Smooth muscle cell (in vitro differentiated cells): ENCODE results near the gene LRRC42. TPM values are rescaled to one million over a fixed set of nuclear protein-coding genes. Genes with fewer than 3 reads are reported as not detected.

Experiments
- DNase-seq: peaks from one replicate; lab custom pipeline; 2025; ENCODE audit not compliant: unreplicated experiment; lab: John Stamatoyannopoulos, UW
- H2AFZ ChIP-seq: fragments of 200-600 bp; sonication (generic); 2 replicates; pipeline ENCODE4 v1.6.0; 2016; ENCODE audit warnings: antibody characterized with exemption, low read depth, mild to moderate bottlenecking
- H3F3A ChIP-seq: fragments of 200-600 bp; sonication (generic); 2 replicates; pipeline ENCODE4 v1.6.0; 2017; ENCODE audit warnings: antibody characterized with exemption, low read depth
- H3K27ac ChIP-seq: fragments of 200-600 bp; sonication (generic); 2 replicates; pipeline ENCODE4 v1.5.1; 2016; ENCODE audit warnings: low read depth, mild to moderate bottlenecking
- H3K27me3 ChIP-seq: fragments of 200-600 bp; sonication (generic); 2 replicates; pipeline ENCODE4 v1.6.1; 2016; ENCODE audit warnings: low read depth, mild to moderate bottlenecking
- H3K36me3 ChIP-seq: fragments of 200-600 bp; sonication (generic); 2 replicates; pipeline ENCODE4 v1.5.1; 2016; ENCODE audit warnings: low read depth
- H3K4me1 ChIP-seq: fragments of 200-600 bp; sonication (generic); 2 replicates; pipeline ENCODE4 v1.5.1; 2016; ENCODE audit warnings: low read depth
- H3K4me2 ChIP-seq: fragments of 200-600 bp; sonication (generic); 2 replicates; pipeline ENCODE4 v1.6.0; 2016; ENCODE audit warnings: mild to moderate bottlenecking
- H3K4me3 ChIP-seq: fragments of 200-600 bp; sonication (generic); 2 replicates; pipeline ENCODE4 v1.5.1; 2016; ENCODE audit warnings: mild to moderate bottlenecking
- H3K79me2 ChIP-seq: fragments of 200-600 bp; sonication (generic); 2 replicates; pipeline ENCODE4 v1.6.0; 2016; ENCODE audit warnings: low read depth, mild to moderate bottlenecking
- H3K9ac ChIP-seq: fragments of 200-600 bp; sonication (generic); 2 replicates; pipeline ENCODE4 v1.6.0; 2016; ENCODE audit warnings: low read depth
- H3K9me3 ChIP-seq: fragments of 200-600 bp; sonication (generic); replicated peaks from 2 replicates; pipeline ENCODE4 v1.5.1; 2016; ENCODE audit warnings: low read depth
- H4K20me1 ChIP-seq: fragments of 200-600 bp; sonication (generic); 2 replicates; pipeline ENCODE4 v1.6.0; 2016; ENCODE audit warnings: low read depth
- WGBS: methylation state at CpG from one replicate; pipeline ENCODE4 v1.1.7; 2016; ENCODE audit warnings: low lambda C conversion rate; 5-methylcytosine and 5-hydroxymethylcytosine counted together
- polyA plus RNA-seq: library from polyadenylated mRNA; unstranded; fragments of >200 nt; fragmentation: Nextera tagmentation; extraction: Ambion mirVana; gene quantifications from 2 replicates; pipeline ENCODE4 v1.2.1, GENCODE V29; 2016
- total RNA-seq: library from RNA; depleted of rRNA; stranded (reverse); fragments of >200 nt; gene quantifications from 2 replicates; pipeline ENCODE4 v1.2.3, GENCODE V29; 2014
- TF ChIP-seq, protein P1 (sequence below): fragments of 200-600 bp; sonication (generic); IDR thresholded peaks from 2 replicates; pipeline ENCODE4 v1.5.1; 2017; ENCODE audit warnings: borderline replicate concordance, mild to moderate bottlenecking, antibody characterized with exemption; ENCODE audit not compliant: insufficient read depth, poor library complexity, severe bottlenecking

LRRC42 gene
- total and polyA plus RNA-seq, 2 experiments from 2014 or later: 36.5 to 37.0 TPM

DNA sequence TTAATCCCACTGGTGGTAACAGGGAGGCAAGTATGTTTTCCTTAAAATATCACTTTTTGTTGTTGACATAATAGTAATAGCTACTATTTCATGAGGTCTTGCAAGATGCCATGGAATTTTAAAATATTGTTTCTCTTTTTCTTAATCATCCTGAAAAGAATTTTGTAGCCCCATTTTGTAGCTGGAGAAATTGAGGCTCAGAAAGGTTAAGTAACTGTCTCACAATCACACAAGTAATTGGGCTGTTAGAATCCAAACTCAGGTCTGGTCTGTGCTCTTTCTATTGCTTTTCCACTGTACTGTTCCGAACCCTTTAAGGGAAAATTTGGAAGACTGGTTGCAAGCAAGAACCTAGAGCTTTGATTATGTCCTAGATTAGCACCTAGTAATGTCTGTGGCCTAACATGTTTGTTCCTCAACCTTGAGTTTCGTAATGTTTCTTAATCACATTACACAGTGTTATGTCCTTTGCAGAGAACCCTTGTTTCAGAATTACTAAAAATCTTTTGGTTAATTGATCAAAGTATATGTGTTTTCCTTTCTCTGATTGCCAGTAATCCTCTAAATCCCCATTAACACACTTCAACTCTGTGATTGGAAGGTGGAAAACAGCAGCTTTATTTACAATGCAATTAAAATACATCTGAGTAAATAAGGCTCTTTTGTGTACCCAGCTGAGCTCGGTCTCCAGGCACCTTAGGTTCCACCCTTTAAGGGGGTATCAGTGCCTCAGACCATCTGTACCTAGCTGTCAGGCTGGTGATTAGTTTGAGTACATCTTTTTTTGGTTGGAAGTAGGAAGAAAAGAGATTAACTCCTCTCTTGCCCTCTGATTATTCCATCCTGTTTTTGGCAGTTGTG lies 10.4 kb downstream of the LRRC42 start:
- peaks cover 16% of the 10 kb centered on the region for H3K4me1 ChIP-seq
- H3K27me3 ChIP-seq: no peaks in the 10 kb centered on the region
- no peak overlapping the region for H2AFZ ChIP-seq
- peaks cover 14% of the 10 kb centered on the region for H3K36me3 ChIP-seq
- no peak for DNase-seq
- 54% methylated on average over 3 of the region's 3 CpGs for WGBS
- no peak overlapping the region for H3K4me3 ChIP-seq
- peaks cover 4% of the 10 kb centered on the region for H3F3A ChIP-seq
- peak overlapping the region; percentile 92 for H3K27ac ChIP-seq
- peak overlapping the region; percentile 70 for H3K9ac ChIP-seq
- H3K79me2 ChIP-seq: peaks cover 17% of the 10 kb centered on the region
- TF ChIP-seq, protein P1, sequence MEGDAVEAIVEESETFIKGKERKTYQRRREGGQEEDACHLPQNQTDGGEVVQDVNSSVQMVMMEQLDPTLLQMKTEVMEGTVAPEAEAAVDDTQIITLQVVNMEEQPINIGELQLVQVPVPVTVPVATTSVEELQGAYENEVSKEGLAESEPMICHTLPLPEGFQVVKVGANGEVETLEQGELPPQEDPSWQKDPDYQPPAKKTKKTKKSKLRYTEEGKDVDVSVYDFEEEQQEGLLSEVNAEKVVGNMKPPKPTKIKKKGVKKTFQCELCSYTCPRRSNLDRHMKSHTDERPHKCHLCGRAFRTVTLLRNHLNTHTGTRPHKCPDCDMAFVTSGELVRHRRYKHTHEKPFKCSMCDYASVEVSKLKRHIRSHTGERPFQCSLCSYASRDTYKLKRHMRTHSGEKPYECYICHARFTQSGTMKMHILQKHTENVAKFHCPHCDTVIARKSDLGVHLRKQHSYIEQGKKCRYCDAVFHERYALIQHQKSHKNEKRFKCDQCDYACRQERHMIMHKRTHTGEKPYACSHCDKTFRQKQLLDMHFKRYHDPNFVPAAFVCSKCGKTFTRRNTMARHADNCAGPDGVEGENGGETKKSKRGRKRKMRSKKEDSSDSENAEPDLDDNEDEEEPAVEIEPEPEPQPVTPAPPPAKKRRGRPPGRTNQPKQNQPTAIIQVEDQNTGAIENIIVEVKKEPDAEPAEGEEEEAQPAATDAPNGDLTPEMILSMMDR: no peak
- peaks cover 37% of the 10 kb centered on the region for H4K20me1 ChIP-seq
- H3K9me3 ChIP-seq: no peaks in the 10 kb centered on the region
- peak overlapping the region; percentile 69 for H3K4me2 ChIP-seq

DNA sequence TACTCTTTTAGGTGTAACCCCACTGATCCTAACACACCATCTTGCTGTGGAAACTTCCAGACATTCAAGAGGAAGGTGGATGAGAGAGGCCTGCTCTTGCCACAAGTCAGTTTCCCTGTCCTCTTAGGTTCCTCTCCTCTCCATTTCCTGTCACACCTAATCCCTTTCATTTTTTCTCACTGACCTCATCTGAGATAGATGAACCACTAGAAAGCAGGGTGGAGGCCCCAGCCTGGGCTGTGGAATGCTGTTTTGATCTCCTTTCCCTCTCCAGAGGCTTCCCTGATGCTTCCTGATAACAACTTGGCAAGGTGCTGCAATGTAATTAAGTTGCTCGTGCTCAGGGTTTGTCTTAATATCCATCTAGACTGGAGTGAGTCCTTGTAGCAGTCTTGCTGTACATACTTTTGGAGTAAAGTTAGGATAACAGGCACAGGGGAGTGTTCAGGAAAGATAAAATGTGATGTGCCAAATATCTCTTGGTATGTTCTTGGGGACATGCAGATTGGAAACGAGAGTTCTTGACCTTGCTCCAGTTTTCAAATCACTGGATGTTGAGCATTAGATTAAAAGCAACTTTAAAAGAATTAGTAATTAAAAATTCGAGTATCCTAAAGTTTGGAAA lies 11.2 kb downstream of the LRRC42 start:
- no peak overlapping the region for H2AFZ ChIP-seq
- no peak overlapping the region for H3K4me3 ChIP-seq
- H3K36me3 ChIP-seq: peaks cover 20% of the 10 kb centered on the region
- peaks cover 4% of the 10 kb centered on the region for H3F3A ChIP-seq
- TF ChIP-seq, protein P1: no peak
- H3K79me2 ChIP-seq: peaks cover 17% of the 10 kb centered on the region
- peak overlapping the region; percentile 69 for H3K4me2 ChIP-seq
- H3K9ac ChIP-seq: peak overlapping the region; percentile 70
- peak overlapping the region; percentile 92 for H3K27ac ChIP-seq
- H3K9me3 ChIP-seq: no peaks in the 10 kb centered on the region
- 49% methylated on average over 3 of the region's 3 CpGs for WGBS
- peaks cover 29% of the 10 kb centered on the region for H4K20me1 ChIP-seq
- peaks cover 16% of the 10 kb centered on the region for H3K4me1 ChIP-seq
- no peak for DNase-seq
- no peaks in the 10 kb centered on the region for H3K27me3 ChIP-seq

DNA sequence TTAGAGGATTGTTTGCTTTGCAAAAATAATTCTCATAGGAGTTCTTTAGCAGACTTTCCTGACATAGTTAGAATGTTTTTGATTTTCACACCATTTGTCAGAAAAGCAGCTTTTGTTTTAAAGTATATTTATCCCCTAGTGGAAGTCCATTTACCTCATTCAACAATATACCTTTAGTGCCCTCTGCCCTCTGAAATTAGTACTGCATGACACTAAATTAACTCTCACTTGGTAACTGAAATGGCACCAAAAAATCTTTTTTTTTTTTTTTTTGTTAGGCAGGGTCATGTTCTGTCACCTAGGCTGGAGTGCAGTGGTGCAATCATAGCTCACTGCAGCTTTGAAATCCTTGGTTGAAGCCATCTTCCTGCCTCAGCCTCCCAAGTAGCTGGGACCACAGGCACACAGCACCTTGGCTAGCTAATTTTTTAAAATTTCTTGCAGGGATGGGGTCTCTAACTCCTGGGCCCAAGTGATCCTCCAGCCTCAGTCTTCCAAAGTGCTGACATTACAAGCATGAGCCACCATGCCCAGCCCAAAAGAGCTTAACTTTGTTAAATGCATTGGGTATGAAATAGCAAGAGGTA lies 13.6 kb downstream of the LRRC42 start:
- H3K4me3 ChIP-seq: no peak overlapping the region
- peaks cover 4% of the 10 kb centered on the region for H3F3A ChIP-seq
- no peak for DNase-seq
- TF ChIP-seq, protein P1: peak; percentile 58
- H2AFZ ChIP-seq: no peak overlapping the region
- no peaks in the 10 kb centered on the region for H3K9me3 ChIP-seq
- no peak overlapping the region for H3K4me2 ChIP-seq
- H3K27me3 ChIP-seq: no peaks in the 10 kb centered on the region
- peaks cover 7% of the 10 kb centered on the region for H3K79me2 ChIP-seq
- peaks cover 22% of the 10 kb centered on the region for H3K36me3 ChIP-seq
- peaks cover 16% of the 10 kb centered on the region for H3K4me1 ChIP-seq
- no peak overlapping the region for H3K9ac ChIP-seq
- H3K27ac ChIP-seq: no peak overlapping the region
- H4K20me1 ChIP-seq: peaks cover 26% of the 10 kb centered on the region
